ENCODE data around the gene HNRNPA2B1.

GRCh38 chr7:26179422-26179821, 21.1 kb downstream of the HNRNPA2B1 start:
- no peak for TF ChIP-seq CTCF (IDR thresholded peaks at IDR 0.05; ENCODE audit: insufficient read depth, low read length, poor library complexity, severe bottlenecking)
- TF ChIP-seq EZH2phosphoT487 (conservative IDR thresholded peaks at IDR 0.05; ENCODE audit: low read length) = no peak

Data from SU-DHL-6 (cell line).